Immature natural killer cell (primary cell): Measurements from ENCODE around the gene CATSPERD. TPM values are rescaled to one million over a fixed set of nuclear protein-coding genes. Genes with fewer than 3 reads are reported as not detected.

Experiments
- DNase-seq, 3 donors: peaks; one replicate each; pipeline ENCODE4 v3.0.0; 2022; ENCODE audit warnings: mixed read lengths in 1 of 3
- H3K27ac Mint-ChIP-seq, 6 donors: one replicate each; pipeline ENCODE4 v1.8.0; 2020; ENCODE audit warnings: mixed read lengths in 6 of 6, mild to moderate bottlenecking in 5 of 6, inconsistent platforms in 4 of 6, moderate library complexity in 3 of 6
- H3K27me3 Mint-ChIP-seq, 3 donors: one replicate each; pipeline ENCODE4 v1.8.0; 2020 to 2021; ENCODE audit warnings: low read depth in 3 of 3, mild to moderate bottlenecking in 3 of 3, mixed read lengths in 3 of 3, moderate library complexity in 3 of 3, inconsistent platforms in 1 of 3
- H3K36me3 Mint-ChIP-seq, 3 donors: one replicate each; pipeline ENCODE4 v1.8.0; 2020; ENCODE audit warnings: mixed read lengths in 3 of 3, inconsistent platforms in 2 of 3, mild to moderate bottlenecking in 2 of 3
- H3K4me1 Mint-ChIP-seq, 2 donors: one replicate each; pipeline ENCODE4 v1.8.0; 2020; ENCODE audit warnings: inconsistent platforms in 2 of 2, mild to moderate bottlenecking in 2 of 2, mixed read lengths in 2 of 2, moderate library complexity in 1 of 2
- H3K4me3 Mint-ChIP-seq, 5 donors: one replicate each; pipeline ENCODE4 v1.8.0; 2020; ENCODE audit warnings: mild to moderate bottlenecking in 5 of 5, mixed read lengths in 5 of 5, inconsistent platforms in 3 of 5, moderate library complexity in 3 of 5
- H3K9me3 Mint-ChIP-seq, 6 donors: one replicate each; pipeline ENCODE4 v1.8.0; 2020; ENCODE audit warnings: mild to moderate bottlenecking in 6 of 6, mixed read lengths in 6 of 6, inconsistent platforms in 4 of 6, moderate library complexity in 3 of 6
- polyA plus RNA-seq, 3 donors: library from polyadenylated mRNA; unstranded; fragments of 300-500 nt; fragmentation: Illumina TruSeq; gene quantifications; one replicate each; pipeline ENCODE4 v1.2.3, GENCODE V29; 2021

CATSPERD gene
- polyA plus RNA-seq, 3 donors from 2014 or later, result not detected

DNA sequence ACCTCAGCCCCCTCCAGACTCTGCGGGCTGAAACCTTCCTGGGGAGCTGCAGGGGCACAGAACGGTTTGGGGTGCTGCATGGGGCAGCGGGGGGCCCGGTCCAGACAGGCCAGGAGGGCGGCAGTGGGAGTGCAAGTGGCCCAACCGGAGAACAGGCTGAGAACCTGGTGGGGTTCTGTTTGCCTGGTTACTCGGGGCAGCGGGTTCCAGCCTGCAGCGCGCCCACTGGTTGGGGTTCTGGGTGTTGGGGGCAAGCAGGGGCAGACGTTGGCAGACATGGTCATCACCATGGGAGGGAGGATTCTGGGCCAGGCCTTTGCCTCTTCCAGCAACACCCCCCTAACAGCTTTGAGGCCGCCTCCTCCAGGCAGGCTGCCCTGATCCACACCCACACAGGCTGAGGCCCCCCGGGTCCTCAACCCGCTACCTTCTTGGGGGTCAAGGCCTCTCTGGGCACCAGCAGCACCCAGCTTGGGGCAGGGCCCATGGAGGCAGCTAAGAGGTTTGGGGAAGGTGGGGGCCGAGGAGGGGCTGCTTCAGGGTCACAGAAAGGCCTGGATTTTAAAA lies 64.2 kb downstream of the CATSPERD start, which contains the start of gene PRR22:
Gene PRR22, minus strand, starts transcription at position 166 of the 567 bp plus-strand sequence. Its CDS starts 86 bp downstream, at position 80.
- peaks cover 0 to 2% of the 10 kb centered on the region in 2 donors for H3K4me1 Mint-ChIP-seq
- no peak within 1 kb of the TSS for H3K27ac Mint-ChIP-seq

DNA sequence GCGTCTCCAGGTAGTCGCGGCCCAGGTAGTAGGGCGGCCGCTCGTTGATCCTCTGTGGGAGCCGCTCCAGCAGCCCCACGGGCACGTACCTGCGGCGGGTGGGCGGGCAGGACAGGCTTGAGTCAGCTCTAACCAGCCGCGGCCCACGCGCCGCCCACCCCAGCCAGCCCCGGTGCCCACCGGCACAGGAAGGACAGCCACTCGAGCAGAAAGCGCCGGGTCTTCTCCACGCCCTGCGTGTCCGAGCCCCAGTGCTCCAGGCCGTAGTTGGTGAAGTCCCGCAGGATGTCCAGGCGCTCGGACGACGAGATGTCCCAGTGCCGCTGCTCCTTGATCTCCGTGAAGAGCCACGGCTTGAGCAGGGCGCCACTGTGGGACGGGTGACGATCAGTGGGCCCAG lies 65.0 kb downstream of the CATSPERD start:
- peaks cover 8 to 14% (median 13%) of the 10 kb centered on the region in 3 donors for H3K36me3 Mint-ChIP-seq

More for the DNA sequence above, 64.2 kb downstream of the CATSPERD start, which contains the start of gene PRR22:
- Mint-ChIP-seq H3K36me3 (peaks cover 4 to 9% (median 9%) of the 10 kb centered on the region in 3 donors), H3K27me3 (peaks cover 3 to 10% (median 7%) of the 10 kb centered on the region in 3 donors), H3K4me3 (no peak within 1 kb of the TSS), H3K9me3 (no peaks in the 10 kb centered on the region)
- DNase-seq, result no peak

DNA sequence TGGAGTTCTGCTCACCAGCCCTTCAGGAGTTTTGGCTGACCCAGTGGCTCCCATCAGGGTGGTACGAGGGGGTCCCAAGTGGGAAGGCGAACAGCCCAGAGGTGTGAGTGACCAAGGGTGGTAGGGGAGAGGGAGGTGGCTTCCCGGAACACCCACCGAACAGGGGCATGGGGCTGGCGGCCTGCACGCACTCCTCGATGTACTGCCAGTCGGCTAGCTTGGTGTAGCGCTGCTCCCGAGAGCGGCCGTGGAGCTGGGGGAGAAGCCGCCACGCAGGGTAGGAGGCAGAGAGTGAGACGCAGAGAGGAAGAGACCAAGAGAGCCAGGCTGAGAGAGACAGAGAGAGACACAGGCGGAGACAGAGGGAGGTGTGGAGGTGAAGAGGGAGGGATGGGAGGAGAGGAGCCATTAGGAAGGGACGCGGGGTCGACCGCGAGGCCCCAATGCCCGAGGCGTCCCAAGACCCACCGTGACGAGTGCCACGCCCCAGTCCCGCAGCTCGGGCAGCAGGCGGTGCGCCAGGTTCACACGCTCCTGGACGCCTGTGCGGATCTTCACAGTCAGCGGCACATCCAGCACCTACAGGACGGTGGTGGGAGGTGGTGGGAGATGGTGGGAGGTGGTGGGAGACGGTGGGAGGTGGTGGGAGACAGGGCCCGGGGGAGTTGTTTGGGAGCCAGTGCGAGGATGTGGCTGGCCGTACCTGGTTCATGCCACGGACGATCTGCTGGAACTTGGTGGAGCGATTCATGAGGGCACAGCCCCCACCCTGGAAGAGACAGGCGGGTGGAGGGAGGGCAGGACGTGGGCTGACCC lies 66.4 kb downstream of the CATSPERD start:
- H3K27ac Mint-ChIP-seq, result no peak overlapping the region
- DNase-seq, result no peak
- peaks cover 10 to 15% (median 14%) of the 10 kb centered on the region in 3 donors for H3K36me3 Mint-ChIP-seq
- no peaks in the 10 kb centered on the region for H3K9me3 Mint-ChIP-seq
- H3K27me3 Mint-ChIP-seq, result peaks cover 12 to 22% (median 16%) of the 10 kb centered on the region in 3 donors
- H3K4me1 Mint-ChIP-seq, result peaks cover 15% of the 10 kb centered on the region in 2 donors
- no peak overlapping the region for H3K4me3 Mint-ChIP-seq

More for the DNA sequence above, 65.0 kb downstream of the CATSPERD start:
- Mint-ChIP-seq H3K27me3 (peaks cover 6 to 14% (median 7%) of the 10 kb centered on the region in 3 donors), H3K4me3 (no peak overlapping the region), H3K27ac (no peak overlapping the region), H3K9me3 (no peaks in the 10 kb centered on the region), H3K4me1 (peaks cover 5 to 8% of the 10 kb centered on the region in 2 donors)
- DNase-seq, result no peak

DNA sequence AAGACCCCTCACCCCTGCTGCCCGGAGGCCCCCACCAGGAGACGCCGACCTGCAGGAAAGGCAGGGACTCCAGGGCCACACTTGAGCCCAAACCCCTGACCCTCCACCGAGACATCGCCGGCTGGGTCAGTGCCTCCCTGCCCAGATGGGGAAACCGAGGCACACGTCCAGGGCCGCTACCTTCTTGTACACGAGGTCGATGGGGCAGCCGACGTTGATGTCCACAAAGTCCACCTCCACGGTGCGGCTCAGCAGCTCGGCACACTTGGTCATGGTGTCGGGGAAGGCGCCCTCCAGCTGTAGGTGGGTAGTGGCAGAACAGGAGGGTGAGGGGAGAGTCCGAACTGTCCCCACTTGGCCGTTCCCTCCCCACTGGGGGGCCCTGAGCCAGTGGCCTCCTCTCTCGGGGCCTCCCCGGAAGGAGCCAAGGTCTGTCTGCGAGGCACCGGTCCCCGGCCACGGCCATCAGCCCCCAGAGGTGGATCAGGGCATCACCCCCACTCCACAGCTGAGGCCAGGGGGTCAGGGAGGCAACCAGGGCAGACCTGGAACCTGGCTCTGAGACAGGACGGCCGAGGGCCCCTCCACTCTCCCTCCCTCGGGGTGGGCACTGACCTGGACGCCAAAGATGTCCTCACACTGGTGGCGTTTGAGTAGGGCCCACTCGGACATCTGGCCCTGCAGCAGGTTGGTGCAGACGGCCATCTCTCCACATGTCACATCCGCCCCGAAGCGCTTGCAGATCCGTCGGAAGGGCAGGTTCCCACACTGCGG lies 67.2 kb downstream of the CATSPERD start:
- Mint-ChIP-seq H3K27me3 (peaks cover 12 to 22% (median 16%) of the 10 kb centered on the region in 3 donors), H3K4me3 (no peak overlapping the region), H3K36me3 (peaks cover 10 to 15% (median 14%) of the 10 kb centered on the region in 3 donors), H3K9me3 (no peaks in the 10 kb centered on the region), H3K27ac (no peak overlapping the region), H3K4me1 (peaks cover 15% of the 10 kb centered on the region in 2 donors)
- DNase-seq, result no peak

DNA sequence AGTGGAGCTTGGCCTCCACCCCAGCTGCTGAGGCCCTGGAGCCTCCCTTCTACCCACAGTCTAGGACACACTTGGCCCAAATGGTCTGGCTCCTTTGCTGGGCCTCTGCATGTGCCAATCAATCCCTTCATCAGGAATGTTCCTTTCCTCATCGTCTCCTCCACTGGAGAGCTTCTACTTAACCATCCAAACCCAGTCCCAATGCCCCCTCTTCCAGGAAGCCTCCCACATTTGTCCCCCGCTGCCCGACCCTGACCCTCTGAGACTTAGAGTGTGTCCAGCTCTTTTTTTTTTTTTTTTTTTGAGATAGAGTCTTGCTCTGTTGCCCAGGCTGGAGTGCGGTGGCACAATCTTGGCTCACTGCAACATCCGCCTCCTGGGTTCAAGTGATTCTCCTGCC lies 68.0 kb downstream of the CATSPERD start:
- H3K27me3 Mint-ChIP-seq, result peaks cover 12 to 22% (median 16%) of the 10 kb centered on the region in 3 donors
- peaks cover 10 to 15% (median 14%) of the 10 kb centered on the region in 3 donors for H3K36me3 Mint-ChIP-seq
- no peaks in the 10 kb centered on the region for H3K9me3 Mint-ChIP-seq
- DNase-seq, result no peak
- H3K4me3 Mint-ChIP-seq, result peak overlapping the region in 1 of 5 donors; percentile 5
- peaks cover 15% of the 10 kb centered on the region in 2 donors for H3K4me1 Mint-ChIP-seq
- no peak overlapping the region for H3K27ac Mint-ChIP-seq

DNA sequence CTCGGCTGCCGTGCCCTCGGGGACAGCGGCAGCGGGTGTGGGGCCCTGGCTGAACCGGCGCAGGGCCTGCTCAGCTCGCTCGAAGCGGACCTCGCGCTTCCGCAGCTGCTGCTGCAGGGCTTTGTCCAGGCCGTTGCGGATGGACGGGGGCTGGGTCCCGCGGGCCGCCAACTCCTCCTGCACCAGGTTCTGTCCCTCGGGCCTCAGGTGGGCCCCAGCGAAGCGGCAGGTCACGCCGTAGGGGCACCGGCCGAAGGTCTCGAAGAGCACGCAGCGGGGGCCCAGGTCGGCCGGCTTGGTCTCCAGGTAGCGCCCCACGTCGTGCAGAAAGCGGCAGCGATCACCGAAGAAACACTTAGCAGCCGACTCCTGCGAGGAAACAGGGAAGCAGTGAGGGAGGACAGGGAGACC lies 68.9 kb downstream of the CATSPERD start:
- no peak for DNase-seq
- H3K36me3 Mint-ChIP-seq, result peaks cover 10 to 15% (median 14%) of the 10 kb centered on the region in 3 donors

DNA sequence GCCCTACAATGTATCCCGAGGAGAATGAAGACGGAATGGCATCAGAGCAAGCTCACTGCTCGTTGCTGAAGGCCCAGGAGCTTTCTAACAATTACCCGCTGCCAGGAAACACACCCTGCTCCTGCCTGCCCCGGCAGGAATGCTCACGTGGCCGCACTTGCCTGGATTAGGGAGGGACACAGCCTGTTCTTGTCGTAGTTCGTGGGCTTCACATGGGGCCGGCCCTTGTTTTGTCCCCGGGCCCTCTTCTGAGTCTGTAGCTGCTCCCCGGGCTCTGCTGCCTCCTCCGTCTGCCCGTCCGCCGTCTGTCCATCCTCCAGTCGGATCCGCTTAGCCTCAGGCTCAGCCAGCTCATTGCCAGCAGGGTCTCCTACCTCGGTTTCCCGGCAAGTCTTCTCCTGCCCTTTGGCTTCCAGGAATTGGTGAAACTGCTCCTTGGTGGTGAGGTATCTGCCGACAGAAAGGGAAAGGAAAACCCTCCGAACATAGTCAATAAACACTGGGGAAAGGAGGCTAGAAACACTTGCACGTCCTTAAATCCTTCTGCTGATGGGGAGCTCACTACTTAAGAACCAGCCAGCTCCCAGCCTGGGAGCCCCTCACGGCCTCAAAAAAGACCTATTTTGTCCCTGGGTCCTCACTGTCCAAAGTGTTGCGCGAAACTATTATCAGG lies 69.6 kb downstream of the CATSPERD start:
- Mint-ChIP-seq H3K9me3 (no peaks in the 10 kb centered on the region), H3K27me3 (peaks cover 12 to 19% (median 14%) of the 10 kb centered on the region in 3 donors), H3K4me1 (peaks cover 15% of the 10 kb centered on the region in 2 donors), H3K27ac (peak overlapping the region; percentile 100), H3K4me3 (peak overlapping the region; percentile 98 to 100 (median 99)), H3K36me3 (peaks cover 10 to 15% (median 14%) of the 10 kb centered on the region in 3 donors)
- no peak for DNase-seq

More for the DNA sequence above, 68.9 kb downstream of the CATSPERD start:
- H3K27ac Mint-ChIP-seq, result no peak overlapping the region
- H3K4me3 Mint-ChIP-seq, result peak overlapping the region in 1 of 5 donors; percentile 41
- H3K4me1 Mint-ChIP-seq, result peaks cover 15% of the 10 kb centered on the region in 2 donors
- H3K27me3 Mint-ChIP-seq, result peaks cover 12 to 22% (median 14%) of the 10 kb centered on the region in 3 donors
- no peaks in the 10 kb centered on the region for H3K9me3 Mint-ChIP-seq

DNA sequence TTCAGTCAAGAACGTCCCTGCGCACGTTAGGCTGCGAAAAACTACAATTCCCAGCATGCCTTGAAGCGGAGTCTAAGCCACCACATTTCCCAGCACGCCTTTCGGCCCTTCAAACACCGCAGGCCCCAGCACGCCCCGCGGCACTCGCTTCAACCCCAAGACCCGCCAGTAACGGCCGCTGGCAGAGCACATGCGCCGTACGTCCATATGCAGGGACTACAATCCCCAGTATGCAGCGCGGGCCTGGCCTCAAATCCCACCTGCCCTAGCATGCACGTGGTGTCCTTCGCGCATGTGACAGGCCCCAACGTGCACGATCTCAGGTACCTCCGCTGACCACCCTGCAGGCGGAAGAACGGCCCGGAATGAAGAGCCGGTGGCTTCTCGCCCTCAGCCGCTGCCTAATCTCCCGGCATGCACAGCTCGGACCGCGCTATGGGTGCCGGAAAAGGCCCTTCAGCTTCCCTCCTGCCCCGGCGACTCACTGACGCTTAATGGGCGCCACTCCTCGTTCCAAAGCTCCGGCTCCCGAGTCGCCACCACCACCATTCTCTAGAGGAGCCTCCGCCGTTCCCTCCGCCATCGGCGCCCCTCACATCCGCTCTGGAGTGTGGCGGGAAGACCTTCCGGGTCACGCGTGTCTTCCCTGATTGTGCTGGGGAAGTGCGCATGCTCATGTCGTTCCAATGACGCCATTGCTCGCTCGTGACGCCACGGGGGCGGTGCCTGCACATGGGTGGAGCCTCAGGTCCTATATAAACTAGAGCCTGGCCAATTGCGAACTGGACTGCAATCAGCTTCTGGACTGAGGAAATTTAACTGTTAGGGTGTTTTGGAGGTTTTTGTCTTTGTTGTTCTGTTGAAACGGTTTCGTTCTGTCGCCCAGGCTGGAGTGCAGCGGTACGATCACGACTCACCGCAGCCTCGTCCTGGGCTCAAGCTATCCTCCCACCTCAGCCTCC lies 70.4 kb downstream of the CATSPERD start, which contains the start of gene DUS3L:
Gene DUS3L, minus strand, starts transcription at position 605 of the 962 bp plus-strand sequence. Its CDS starts 22 bp downstream, at position 583.
- Mint-ChIP-seq H3K9me3 (no peaks in the 10 kb centered on the region), H3K4me1 (peaks cover 15% of the 10 kb centered on the region in 2 donors)

DNA sequence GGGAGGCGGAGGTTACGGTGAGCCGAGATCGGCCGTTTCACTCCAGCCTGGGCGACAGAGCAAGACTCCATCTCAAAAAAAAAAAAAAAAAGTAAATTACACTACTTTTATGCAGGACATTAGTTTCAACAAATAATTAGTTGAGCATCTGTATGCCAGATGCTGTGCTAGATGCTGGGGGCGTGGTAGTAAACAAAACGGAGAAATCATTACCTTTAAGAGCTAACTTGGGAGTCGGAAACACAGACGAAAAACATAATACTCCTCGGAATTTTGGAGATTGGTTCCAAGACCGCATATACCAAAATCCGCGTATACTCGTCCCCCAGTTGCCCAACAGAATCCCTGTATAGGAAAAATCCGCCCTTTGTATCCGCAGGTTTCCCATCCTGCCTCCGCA lies 71.8 kb downstream of the CATSPERD start:
- H3K4me3 Mint-ChIP-seq, result peak overlapping the region in 1 of 5 donors; percentile 50
- peaks cover 15% of the 10 kb centered on the region in 2 donors for H3K4me1 Mint-ChIP-seq
- no peaks in the 10 kb centered on the region for H3K9me3 Mint-ChIP-seq
- no peak for DNase-seq
- peaks cover 5 to 9% (median 9%) of the 10 kb centered on the region in 3 donors for H3K36me3 Mint-ChIP-seq
- H3K27ac Mint-ChIP-seq, result peak overlapping the region in 1 of 6 donors; percentile 55
- H3K27me3 Mint-ChIP-seq, result peaks cover 11 to 15% (median 14%) of the 10 kb centered on the region in 3 donors

More for the DNA sequence above, 70.4 kb downstream of the CATSPERD start, which contains the start of gene DUS3L:
- Mint-ChIP-seq H3K4me3 (peak within 1 kb of the TSS; percentile 98 to 100 (median 99)), H3K27me3 (peaks cover 12 to 19% (median 14%) of the 10 kb centered on the region in 3 donors), H3K36me3 (peaks cover 10 to 14% (median 13%) of the 10 kb centered on the region in 3 donors), H3K27ac (peak within 1 kb of the TSS; percentile 100)
- DNase-seq, result peak; percentile 94 to 95 (median 95)

DNA sequence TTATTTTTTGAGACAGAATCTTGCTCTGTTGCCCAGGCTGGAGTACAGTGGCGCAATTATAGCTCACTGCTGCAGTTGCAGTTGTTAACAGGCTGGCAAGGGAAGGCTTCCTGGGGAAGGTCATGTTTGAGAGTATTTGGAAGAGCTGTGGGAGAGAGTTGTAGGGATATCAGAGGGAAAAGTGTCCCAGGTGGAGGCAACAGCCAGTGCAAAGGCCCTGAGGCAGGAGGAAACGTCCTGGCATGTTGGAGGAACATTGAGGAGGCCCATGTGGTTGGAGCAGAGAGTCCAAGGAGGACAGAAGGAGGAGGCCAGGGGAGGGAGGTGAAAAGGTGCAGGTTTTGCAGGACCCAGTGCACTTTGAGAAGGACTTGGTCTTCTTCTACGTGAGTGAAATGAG lies 72.8 kb downstream of the CATSPERD start:
- Mint-ChIP-seq H3K27ac (peak overlapping the region in 1 of 6 donors; percentile 53), H3K27me3 (peaks cover 10 to 15% (median 14%) of the 10 kb centered on the region in 3 donors), H3K4me3 (no peak overlapping the region), H3K9me3 (no peaks in the 10 kb centered on the region), H3K36me3 (peaks cover 5 to 9% (median 8%) of the 10 kb centered on the region in 3 donors), H3K4me1 (peaks cover 15% of the 10 kb centered on the region in 2 donors)
- no peak for DNase-seq

DNA sequence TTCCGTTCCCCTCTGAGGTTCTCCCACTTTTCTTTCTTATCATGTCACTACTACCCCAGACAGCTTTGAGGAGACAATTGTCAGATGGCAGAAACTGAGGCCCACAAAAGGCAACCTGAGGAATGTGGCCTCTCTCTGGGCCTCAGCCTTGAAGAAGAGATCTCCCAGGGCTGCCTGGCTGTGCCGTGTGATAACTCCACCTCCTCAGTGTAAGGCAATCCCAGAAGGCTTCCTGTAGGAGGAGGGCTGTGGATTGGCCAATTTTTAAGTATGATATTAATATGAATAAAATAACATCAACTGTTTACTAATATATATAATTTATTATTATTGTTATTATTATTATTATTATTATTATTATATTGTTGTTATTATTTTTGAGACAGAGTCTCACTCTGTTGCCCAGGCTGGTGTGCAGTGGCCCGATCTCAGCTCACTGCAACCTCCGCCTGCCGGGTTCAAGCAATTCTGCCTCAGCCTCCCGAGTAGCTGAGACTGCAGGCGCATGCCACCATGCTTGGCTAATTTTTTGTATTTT lies 75.0 kb downstream of the CATSPERD start:
- Mint-ChIP-seq H3K4me3 (no peak overlapping the region), H3K9me3 (peaks cover 0 to 1% (median 0%) of the 10 kb centered on the region in 6 donors), H3K27me3 (peaks cover 9 to 12% (median 12%) of the 10 kb centered on the region in 3 donors), H3K27ac (no peak overlapping the region), H3K36me3 (peaks cover 1% of the 10 kb centered on the region in 3 donors), H3K4me1 (peaks cover 6 to 10% of the 10 kb centered on the region in 2 donors)
- no peak for DNase-seq
